ENCODE results near the gene MEPE.

Gene MEPE

GRCh38 chr4:87846226-87846625 lies 13.5 kb downstream of the MEPE start:
- Histone ChIP-seq H3K18ac (ENCODE audit: low read length) (no peak overlapping the region), H2BK12ac (ENCODE audit: low read length) (no peak overlapping the region)
- no CpG with 5 or more reads among the region's 5 CpGs for WGBS, 2 donors (ENCODE audit: extremely low coverage in 2 of 2, insufficient read length in 2 of 2, insufficient replicate concordance in 1 of 2)

GRCh38 chr4:87848622-87849351 lies 16.0 kb downstream of the MEPE start:
- Histone ChIP-seq H4K8ac (ENCODE audit: low read depth, low read length) (no peak overlapping the region), H3K4me2 (ENCODE audit: insufficient read depth, low read length, poor library complexity, severe bottlenecking) (peak overlapping the region; percentile 43), H3K27me3 (ENCODE audit: control insufficient read depth in 3 of 3, insufficient read depth in 3 of 3, low read depth in 1 of 3, low read length in 3 of 3) (peaks cover 0 to 16% (median 0%) of the 10 kb centered on the region in 3 experiments), H3K9ac (ENCODE audit: low read depth, low read length, poor library complexity) (no peak overlapping the region), H3K4ac (ENCODE audit: low read length) (no peak overlapping the region), H3K14ac (ENCODE audit: low read length) (no peak overlapping the region), H3K4me1 (ENCODE audit: control insufficient read depth in 2 of 2, insufficient read depth in 1 of 2, low read depth in 1 of 2, low read length in 2 of 2) (no peaks in the 10 kb centered on the region), H2BK15ac (ENCODE audit: low read length) (no peak overlapping the region), H2BK12ac (ENCODE audit: low read length) (no peak overlapping the region), H3K36me3 (replicated peaks in 1 of 2; ENCODE audit: control insufficient read depth in 2 of 2, insufficient read depth in 2 of 2, low read length in 2 of 2) (no peaks in the 10 kb centered on the region), H2BK120ac (ENCODE audit: low read depth, low read length) (no peak overlapping the region), H3K79me1 (ENCODE audit: low read depth, low read length) (no peaks in the 10 kb centered on the region), H2AFZ (ENCODE audit: low read length) (peak overlapping the region; percentile 68), H2AK5ac (ENCODE audit: low read depth, low read length) (no peak overlapping the region), H4K91ac (ENCODE audit: low read depth, low read length, poor library complexity) (no peak overlapping the region), H3K9me3 (replicated peaks in 1 of 2; ENCODE audit: control insufficient read depth in 2 of 2, insufficient read depth in 1 of 2, low read depth in 1 of 2, low read length in 2 of 2) (no peaks in the 10 kb centered on the region), H3K23ac (ENCODE audit: low read depth, low read length, poor library complexity) (no peak overlapping the region), H3K4me3 (ENCODE audit: low read length in 2 of 2) (no peak overlapping the region), H3K18ac (ENCODE audit: low read length) (no peak overlapping the region), H2BK5ac (ENCODE audit: low read length) (no peak overlapping the region), H3K27ac (replicated peaks; ENCODE audit: low read length) (no peak overlapping the region)
- WGBS, 2 donors (ENCODE audit: extremely low coverage in 2 of 2, insufficient read length in 2 of 2, insufficient replicate concordance in 1 of 2) = no CpG with 5 or more reads among the region's 15 CpGs
- DNase-seq (ENCODE audit: low spot score) = peak; percentile 37

More at GRCh38 chr4:87846226-87846625, 13.5 kb downstream of the MEPE start:
- no peak overlapping the region for H2BK120ac ChIP-seq (ENCODE audit: low read depth, low read length)
- no peak overlapping the region for H4K91ac ChIP-seq (ENCODE audit: low read depth, low read length, poor library complexity)
- no peak overlapping the region for H2BK15ac ChIP-seq (ENCODE audit: low read length)
- H3K4ac ChIP-seq (ENCODE audit: low read length) = no peak overlapping the region
- H3K27ac ChIP-seq (replicated peaks; ENCODE audit: low read length) = no peak overlapping the region
- H3K4me2 ChIP-seq (ENCODE audit: insufficient read depth, low read length, poor library complexity, severe bottlenecking) = no peak overlapping the region
- no peak for DNase-seq (ENCODE audit: low spot score)
- H2AFZ ChIP-seq (ENCODE audit: low read length) = no peak overlapping the region
- no peak overlapping the region for H3K14ac ChIP-seq (ENCODE audit: low read length)
- no peaks in the 10 kb centered on the region for H3K4me1 ChIP-seq (ENCODE audit: control insufficient read depth in 2 of 2, insufficient read depth in 1 of 2, low read depth in 1 of 2, low read length in 2 of 2)
- no peak overlapping the region for H3K23ac ChIP-seq (ENCODE audit: low read depth, low read length, poor library complexity)
- no peak overlapping the region for H3K4me3 ChIP-seq (ENCODE audit: low read length in 2 of 2)
- H4K8ac ChIP-seq (ENCODE audit: low read depth, low read length) = no peak overlapping the region
- no peak overlapping the region for H3K9ac ChIP-seq (ENCODE audit: low read depth, low read length, poor library complexity)
- H3K79me1 ChIP-seq (ENCODE audit: low read depth, low read length) = no peaks in the 10 kb centered on the region
- no peaks in the 10 kb centered on the region for H3K36me3 ChIP-seq (replicated peaks in 1 of 2; ENCODE audit: control insufficient read depth in 2 of 2, insufficient read depth in 2 of 2, low read length in 2 of 2)
- H3K27me3 ChIP-seq (ENCODE audit: control insufficient read depth in 3 of 3, insufficient read depth in 3 of 3, low read depth in 1 of 3, low read length in 3 of 3) = peaks cover 0 to 22% (median 0%) of the 10 kb centered on the region in 3 experiments
- no peak overlapping the region for H2AK5ac ChIP-seq (ENCODE audit: low read depth, low read length)
- H3K9me3 ChIP-seq (replicated peaks in 1 of 2; ENCODE audit: control insufficient read depth in 2 of 2, insufficient read depth in 1 of 2, low read depth in 1 of 2, low read length in 2 of 2) = no peaks in the 10 kb centered on the region
- no peak overlapping the region for H2BK5ac ChIP-seq (ENCODE audit: low read length)

DNA sequence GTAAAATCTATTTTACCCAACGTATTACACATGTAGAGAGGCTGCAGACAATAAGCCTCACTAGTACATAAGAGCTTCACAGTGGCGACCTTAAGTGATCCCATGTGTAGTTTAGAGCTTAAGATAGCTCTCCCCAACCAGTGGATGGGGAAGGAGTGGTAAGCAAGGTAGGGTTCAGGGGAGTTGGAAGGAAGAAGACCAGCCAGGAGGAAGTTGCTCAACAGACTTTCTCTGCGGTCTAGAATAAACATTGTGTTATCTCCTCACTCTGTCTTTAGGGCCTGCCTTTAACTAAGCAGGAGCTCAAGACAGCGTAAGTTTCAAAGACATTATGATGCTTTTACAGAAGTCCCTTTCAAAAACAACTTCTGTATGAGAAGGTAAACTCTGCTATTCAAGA lies 16.8 kb downstream of the MEPE start:
- no peak overlapping the region for H2BK120ac ChIP-seq (ENCODE audit: low read depth, low read length)
- no peak overlapping the region for H4K8ac ChIP-seq (ENCODE audit: low read depth, low read length)
- H2BK5ac ChIP-seq (ENCODE audit: low read length) = no peak overlapping the region
- no peak overlapping the region for H2BK12ac ChIP-seq (ENCODE audit: low read length)
- no peak overlapping the region for H4K91ac ChIP-seq (ENCODE audit: low read depth, low read length, poor library complexity)
- no peaks in the 10 kb centered on the region for H3K9me3 ChIP-seq (replicated peaks in 1 of 2; ENCODE audit: control insufficient read depth in 2 of 2, insufficient read depth in 1 of 2, low read depth in 1 of 2, low read length in 2 of 2)
- H3K4ac ChIP-seq (ENCODE audit: low read length) = no peak overlapping the region
- no peaks in the 10 kb centered on the region for H3K79me1 ChIP-seq (ENCODE audit: low read depth, low read length)
- no peak overlapping the region for H3K27ac ChIP-seq (replicated peaks; ENCODE audit: low read length)
- no peak for DNase-seq (ENCODE audit: low spot score)
- H3K14ac ChIP-seq (ENCODE audit: low read length) = no peak overlapping the region
- no peak overlapping the region for H3K23ac ChIP-seq (ENCODE audit: low read depth, low read length, poor library complexity)
- H3K36me3 ChIP-seq (replicated peaks in 1 of 2; ENCODE audit: control insufficient read depth in 2 of 2, insufficient read depth in 2 of 2, low read length in 2 of 2) = no peaks in the 10 kb centered on the region
- WGBS, 2 donors (ENCODE audit: extremely low coverage in 2 of 2, insufficient read length in 2 of 2, insufficient replicate concordance in 1 of 2) = no CpG with 5 or more reads among the region's 4 CpGs
- H3K4me3 ChIP-seq (ENCODE audit: low read length in 2 of 2) = no peak overlapping the region
- no peak overlapping the region for H3K18ac ChIP-seq (ENCODE audit: low read length)
- no peak overlapping the region for H3K4me2 ChIP-seq (ENCODE audit: insufficient read depth, low read length, poor library complexity, severe bottlenecking)
- H3K27me3 ChIP-seq (ENCODE audit: control insufficient read depth in 3 of 3, insufficient read depth in 3 of 3, low read depth in 1 of 3, low read length in 3 of 3) = peaks cover 0 to 13% (median 0%) of the 10 kb centered on the region in 3 experiments
- no peak overlapping the region for H2AFZ ChIP-seq (ENCODE audit: low read length)
- H3K4me1 ChIP-seq (ENCODE audit: control insufficient read depth in 2 of 2, insufficient read depth in 1 of 2, low read depth in 1 of 2, low read length in 2 of 2) = no peaks in the 10 kb centered on the region
- no peak overlapping the region for H3K9ac ChIP-seq (ENCODE audit: low read depth, low read length, poor library complexity)
- H2BK15ac ChIP-seq (ENCODE audit: low read length) = no peak overlapping the region
- H2AK5ac ChIP-seq (ENCODE audit: low read depth, low read length) = no peak overlapping the region

DNA sequence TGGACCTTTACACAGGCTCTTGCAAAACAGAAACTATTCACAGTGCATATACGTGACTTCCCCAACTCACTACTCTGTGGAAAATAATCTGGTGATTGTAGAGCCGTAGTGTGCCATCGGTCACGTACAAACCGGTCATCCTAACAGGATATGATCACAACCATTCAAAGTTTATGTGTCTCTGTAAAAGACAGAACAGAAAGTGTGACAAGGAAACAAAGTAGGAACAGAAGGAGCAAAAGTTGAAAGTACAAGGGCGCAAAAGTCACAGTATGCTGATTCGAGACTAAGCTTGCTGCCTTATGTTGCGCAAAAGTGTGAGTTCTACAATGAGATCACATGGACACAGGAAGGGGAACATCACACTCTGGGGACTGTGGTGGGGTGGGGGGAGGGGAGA lies 18.6 kb downstream of the MEPE start:
- Histone ChIP-seq H2BK12ac (ENCODE audit: low read length) (no peak overlapping the region), H2BK15ac (ENCODE audit: low read length) (no peak overlapping the region), H2BK120ac (ENCODE audit: low read depth, low read length) (no peak overlapping the region), H3K36me3 (replicated peaks in 1 of 2; ENCODE audit: control insufficient read depth in 2 of 2, insufficient read depth in 2 of 2, low read length in 2 of 2) (no peaks in the 10 kb centered on the region), H3K4me2 (ENCODE audit: insufficient read depth, low read length, poor library complexity, severe bottlenecking) (no peak overlapping the region), H3K18ac (ENCODE audit: low read length) (no peak overlapping the region), H3K27me3 (ENCODE audit: control insufficient read depth in 3 of 3, insufficient read depth in 3 of 3, low read depth in 1 of 3, low read length in 3 of 3) (peaks cover 0 to 11% (median 0%) of the 10 kb centered on the region in 3 experiments), H3K9me3 (replicated peaks in 1 of 2; ENCODE audit: control insufficient read depth in 2 of 2, insufficient read depth in 1 of 2, low read depth in 1 of 2, low read length in 2 of 2) (no peaks in the 10 kb centered on the region), H3K23ac (ENCODE audit: low read depth, low read length, poor library complexity) (no peak overlapping the region), H3K27ac (replicated peaks; ENCODE audit: low read length) (no peak overlapping the region), H3K9ac (ENCODE audit: low read depth, low read length, poor library complexity) (no peak overlapping the region), H4K91ac (ENCODE audit: low read depth, low read length, poor library complexity) (no peak overlapping the region), H4K8ac (ENCODE audit: low read depth, low read length) (no peak overlapping the region), H3K14ac (ENCODE audit: low read length) (no peak overlapping the region), H2AK5ac (ENCODE audit: low read depth, low read length) (no peak overlapping the region), H3K4me3 (ENCODE audit: low read length in 2 of 2) (no peak overlapping the region), H3K4me1 (ENCODE audit: control insufficient read depth in 2 of 2, insufficient read depth in 1 of 2, low read depth in 1 of 2, low read length in 2 of 2) (no peaks in the 10 kb centered on the region), H2BK5ac (ENCODE audit: low read length) (no peak overlapping the region), H3K79me1 (ENCODE audit: low read depth, low read length) (no peaks in the 10 kb centered on the region), H2AFZ (ENCODE audit: low read length) (no peak overlapping the region), H3K4ac (ENCODE audit: low read length) (no peak overlapping the region)
- no peak for DNase-seq (ENCODE audit: low spot score)
- no CpG with 5 or more reads among the region's 8 CpGs for WGBS, 2 donors (ENCODE audit: extremely low coverage in 2 of 2, insufficient read length in 2 of 2, insufficient replicate concordance in 1 of 2)

All from neuronal stem cell (in vitro differentiated cells).